GM18511 (cell line): ENCODE measurements around the gene RPL22.

ENCODE experiments used
- ATAC-seq: cut with Tn5 transposase; IDR thresholded peaks from one replicate; pipeline ENCODE4 v1.9.1; 2021; ENCODE audit warnings: mild to moderate bottlenecking, moderate library complexity; ENCODE audit not compliant: unreplicated experiment

The RPL22 gene

GRCh38 chr1:6157132-6157527 lies 42.3 kb downstream of the RPL22 start:
- ATAC-seq = no peak

GRCh38 chr1:6154525-6155319 lies 44.7 kb downstream of the RPL22 start:
- ATAC-seq = no peak

- no peak for ATAC-seq
These were observed 46.5 kb downstream of the RPL22 start for GRCh38 chr1:6152882-6153281.

GRCh38 chr1:6152181-6152580 lies 47.2 kb downstream of the RPL22 start:
- ATAC-seq = no peak

- no peak for ATAC-seq
These were observed 48.0 kb downstream of the RPL22 start for GRCh38 chr1:6151291-6151822.

GRCh38 chr1:6150006-6150938 lies 49.1 kb downstream of the RPL22 start:
- no peak for ATAC-seq

- no peak for ATAC-seq
These were observed 49.8 kb downstream of the RPL22 start for GRCh38 chr1:6149597-6149996.

GRCh38 chr1:6148497-6149241 lies 50.7 kb downstream of the RPL22 start:
- ATAC-seq = no peak

GRCh38 chr1:6145864-6146410 lies 53.5 kb downstream of the RPL22 start:
- ATAC-seq = no peak

- no peak for ATAC-seq
These were observed 54.0 kb downstream of the RPL22 start for GRCh38 chr1:6145396-6145750.

GRCh38 chr1:6144647-6145395 lies 54.6 kb downstream of the RPL22 start:
- no peak for ATAC-seq

GRCh38 chr1:6144175-6144574 lies 55.2 kb downstream of the RPL22 start:
- no peak for ATAC-seq

- no peak for ATAC-seq
These were observed 56.0 kb downstream of the RPL22 start for GRCh38 chr1:6143395-6143794.

- ATAC-seq = no peak
These were observed 56.7 kb downstream of the RPL22 start for GRCh38 chr1:6142734-6143133.

GRCh38 chr1:6142036-6142621 lies 57.3 kb downstream of the RPL22 start:
- ATAC-seq = no peak

- ATAC-seq = no peak
These were observed 57.8 kb downstream of the RPL22 start for GRCh38 chr1:6141592-6141991.

GRCh38 chr1:6140413-6140812 lies 59.0 kb downstream of the RPL22 start:
- no peak for ATAC-seq

GRCh38 chr1:6137758-6138157 lies 61.6 kb downstream of the RPL22 start:
- no peak for ATAC-seq

GRCh38 chr1:6136516-6137220 lies 62.7 kb downstream of the RPL22 start:
- no peak for ATAC-seq
